Osteocyte (in vitro differentiated cells): Measurements from ENCODE around the gene SLC11A1. TPM values are rescaled to one million over a fixed set of nuclear protein-coding genes. Genes with fewer than 3 reads are reported as not detected.
A peak's percentile ranks its signal among the peaks of the same experiment; 100 is the strongest.

Experiments
- DNase-seq: peaks from one replicate; pipeline ENCODE4 v3.0.0; 2021; ENCODE audit warnings: mixed read lengths; ENCODE audit not compliant: unreplicated experiment; ENCODE audit errors: extremely low spot score
- H3K27ac Mint-ChIP-seq: one replicate; pipeline ENCODE4 v1.8.0; 2021; ENCODE audit warnings: mild to moderate bottlenecking, mixed read lengths; ENCODE audit not compliant: unreplicated experiment
- H3K27me3 Mint-ChIP-seq: one replicate; pipeline ENCODE4 v1.8.0; 2021; ENCODE audit warnings: mixed read lengths; ENCODE audit not compliant: unreplicated experiment
- H3K36me3 Mint-ChIP-seq: one replicate; pipeline ENCODE4 v1.8.0; 2021; ENCODE audit warnings: mixed read lengths; ENCODE audit not compliant: unreplicated experiment
- H3K4me1 Mint-ChIP-seq: one replicate; pipeline ENCODE4 v1.8.0; 2021; ENCODE audit warnings: mixed read lengths; ENCODE audit not compliant: unreplicated experiment
- H3K4me3 Mint-ChIP-seq: one replicate; pipeline ENCODE4 v1.8.0; 2021; ENCODE audit warnings: mild to moderate bottlenecking, moderate library complexity, mixed read lengths; ENCODE audit not compliant: unreplicated experiment
- H3K9me3 Mint-ChIP-seq: one replicate; pipeline ENCODE4 v1.8.0; 2021; ENCODE audit warnings: mixed read lengths; ENCODE audit not compliant: unreplicated experiment
- CTCF ChIP-seq: fragments of 200-600 bp; sonication (generic); IDR thresholded peaks from 2 replicates; pipeline ENCODE4 v1.5.0; 2021; ENCODE audit warnings: antibody characterized with exemption, mild to moderate bottlenecking, moderate library complexity
- total RNA-seq: library from RNA; stranded (reverse); gene quantifications from 2 replicates; pipeline ENCODE4 v1.2.1, GENCODE V29; 2021

Gene SLC11A1
- total RNA-seq, 1 donor from 2014 or later: 0.16 TPM

DNA sequence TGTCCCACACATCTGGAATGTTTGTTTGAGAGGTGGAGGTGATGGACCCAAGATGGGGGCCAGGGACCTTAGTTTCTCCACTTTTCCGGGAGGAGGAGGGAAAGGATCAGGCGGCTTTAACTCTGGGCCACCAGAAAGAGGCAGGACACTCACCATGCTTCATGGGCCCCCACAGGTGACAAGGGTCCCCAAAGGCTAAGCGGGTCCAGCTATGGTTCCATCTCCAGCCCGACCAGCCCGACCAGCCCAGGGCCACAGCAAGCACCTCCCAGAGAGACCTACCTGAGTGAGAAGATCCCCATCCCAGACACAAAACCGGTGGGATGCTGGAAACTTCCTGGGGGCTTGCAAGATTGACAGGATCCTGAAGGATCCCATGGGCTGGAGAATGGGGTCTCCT lies 712 bp downstream of the SLC11A1 start:
- no peaks in the 10 kb centered on the region for H3K36me3 Mint-ChIP-seq
- TF ChIP-seq CTCF: no peak
- peaks cover 4% of the 10 kb centered on the region for H3K4me1 Mint-ChIP-seq
- H3K9me3 Mint-ChIP-seq: no peaks in the 10 kb centered on the region
- no peak overlapping the region for H3K4me3 Mint-ChIP-seq
- H3K27ac Mint-ChIP-seq: no peak overlapping the region
- no peak for DNase-seq
- peaks cover 15% of the 10 kb centered on the region for H3K27me3 Mint-ChIP-seq

DNA sequence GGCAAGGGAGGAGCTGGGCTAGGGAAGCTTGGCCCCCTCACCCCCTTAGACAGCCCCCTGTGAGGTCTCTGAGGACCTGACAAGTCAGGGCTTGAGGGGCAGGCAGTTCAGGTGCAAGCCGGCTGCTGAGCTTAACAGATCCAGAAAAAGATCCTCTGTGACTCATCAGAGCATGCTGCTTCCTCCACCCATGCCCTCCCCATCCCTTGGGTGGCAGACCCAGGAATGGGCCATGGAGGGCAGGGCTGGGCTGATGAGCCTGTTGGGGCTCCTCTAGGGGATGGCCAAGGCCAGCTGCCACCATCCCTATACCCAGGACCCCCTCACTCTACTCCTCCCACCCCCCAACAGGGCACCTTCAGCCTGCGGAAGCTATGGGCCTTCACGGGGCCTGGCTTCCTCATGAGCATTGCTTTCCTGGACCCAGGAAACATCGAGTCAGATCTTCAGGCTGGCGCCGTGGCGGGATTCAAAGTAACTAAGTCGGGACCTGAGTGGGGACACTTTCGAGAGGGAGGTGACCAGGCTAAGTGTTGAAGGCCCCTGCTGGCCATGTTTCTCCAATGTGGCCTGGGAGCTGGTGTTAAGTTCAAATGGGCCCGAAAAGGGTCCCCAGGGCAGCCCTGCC lies 1.9 kb downstream of the SLC11A1 start:
- peaks cover 7% of the 10 kb centered on the region for H3K27me3 Mint-ChIP-seq
- no peak overlapping the region for H3K27ac Mint-ChIP-seq
- no peaks in the 10 kb centered on the region for H3K9me3 Mint-ChIP-seq
- no peak for TF ChIP-seq CTCF
- H3K36me3 Mint-ChIP-seq: no peaks in the 10 kb centered on the region
- no peak overlapping the region for H3K4me3 Mint-ChIP-seq
- H3K4me1 Mint-ChIP-seq: peaks cover 4% of the 10 kb centered on the region
- no peak for DNase-seq

DNA sequence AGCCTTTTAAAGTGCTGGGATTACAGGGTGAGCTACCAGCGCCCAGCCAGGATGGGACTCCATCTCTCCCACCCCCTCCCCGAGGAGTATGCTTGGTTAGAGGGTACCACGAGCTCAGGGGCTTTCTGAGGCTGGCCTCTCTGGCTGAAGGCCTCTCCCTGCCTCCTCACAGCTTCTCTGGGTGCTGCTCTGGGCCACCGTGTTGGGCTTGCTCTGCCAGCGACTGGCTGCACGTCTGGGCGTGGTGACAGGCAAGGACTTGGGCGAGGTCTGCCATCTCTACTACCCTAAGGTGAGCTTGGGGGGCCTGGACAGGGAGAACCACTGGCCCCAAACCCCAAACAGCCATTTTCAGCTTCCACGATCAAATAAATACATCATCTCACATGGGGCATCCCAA lies 2.9 kb downstream of the SLC11A1 start:
- H3K9me3 Mint-ChIP-seq: no peaks in the 10 kb centered on the region
- peaks cover 5% of the 10 kb centered on the region for H3K27me3 Mint-ChIP-seq
- no peaks in the 10 kb centered on the region for H3K36me3 Mint-ChIP-seq
- H3K4me1 Mint-ChIP-seq: peaks cover 4% of the 10 kb centered on the region
- no peak overlapping the region for H3K4me3 Mint-ChIP-seq
- TF ChIP-seq CTCF: no peak
- H3K27ac Mint-ChIP-seq: no peak overlapping the region
- no peak for DNase-seq

- H3K27me3 Mint-ChIP-seq: peaks cover 2% of the 10 kb centered on the region
- DNase-seq: no peak
- H3K27ac Mint-ChIP-seq: no peak overlapping the region
- no peak for TF ChIP-seq CTCF
- no peaks in the 10 kb centered on the region for H3K9me3 Mint-ChIP-seq
- peaks cover 4% of the 10 kb centered on the region for H3K4me1 Mint-ChIP-seq
- peak overlapping the region; percentile 35 for H3K4me3 Mint-ChIP-seq
- no peaks in the 10 kb centered on the region for H3K36me3 Mint-ChIP-seq
Observed at GRCh38 chr2:218386505-218387368, 4.7 kb downstream of the SLC11A1 start.
